ENCODE results near the gene NAE1.
"Not testable (repeated sequence)": the region's sequence is repeated elsewhere in the genome, so short reads cannot be mapped to it uniquely, and the experiment has no call there.

Gene NAE1

GRCh38 chr16:66830422-66831404 lies at the start of gene NAE1:
NAE1 (minus strand) TSS chr16:66830976; CDS start chr16:66830899, 77 bp downstream.
- peak; percentile 92 to 95 for DNase-seq

GRCh38 chr16:66878067-66878466 lies 47.3 kb upstream of the NAE1 start:
- peak; percentile 79 to 85 for DNase-seq

GRCh38 chr16:66874079-66874775 lies 43.5 kb upstream of the NAE1 start:
- peak; percentile 52 to 55 for DNase-seq

- DNase-seq, result no peak
Observed at GRCh38 chr16:66873685-66874055, 42.9 kb upstream of the NAE1 start.

- DNase-seq, result peak; percentile 95 to 97
Observed at GRCh38 chr16:66872943-66873684, 42.3 kb upstream of the NAE1 start.

- no peak for DNase-seq
Observed at GRCh38 chr16:66872559-66872942, 41.8 kb upstream of the NAE1 start.

GRCh38 chr16:66871840-66872239 lies 41.1 kb upstream of the NAE1 start:
- no peak for DNase-seq

GRCh38 chr16:66871363-66871762 lies 40.6 kb upstream of the NAE1 start:
- not testable (repeated sequence) for DNase-seq

- no peak for DNase-seq
Observed at GRCh38 chr16:66869424-66869823, 38.6 kb upstream of the NAE1 start.

GRCh38 chr16:66863707-66864106 lies 32.9 kb upstream of the NAE1 start:
- DNase-seq, result no peak

- no peak for DNase-seq
Observed at GRCh38 chr16:66862023-66862520, 31.3 kb upstream of the NAE1 start.

- DNase-seq, result no peak
Observed at GRCh38 chr16:66859397-66860068, 28.8 kb upstream of the NAE1 start.

GRCh38 chr16:66858740-66859396 lies 28.1 kb upstream of the NAE1 start:
- no peak for DNase-seq

GRCh38 chr16:66857437-66857836 lies 26.7 kb upstream of the NAE1 start:
- DNase-seq, result no peak

GRCh38 chr16:66856801-66857200 lies 26.0 kb upstream of the NAE1 start:
- DNase-seq, result no peak

- no peak for DNase-seq
Observed at GRCh38 chr16:66856184-66856730, 25.5 kb upstream of the NAE1 start.

- DNase-seq, result no peak
Observed at GRCh38 chr16:66853261-66854139, 22.7 kb upstream of the NAE1 start.

- no peak for DNase-seq
Observed at GRCh38 chr16:66851166-66851964, 20.6 kb upstream of the NAE1 start.

GRCh38 chr16:66850115-66850815 lies 19.5 kb upstream of the NAE1 start:
- DNase-seq, result no peak
